Stimulated activated naive CD4-positive, alpha-beta T cell treated with Interleukin-2 at 50 U/mL for 16 hours (primary cell): ENCODE measurements around the gene GATD1.

ENCODE experiments used
- DNase-seq: peaks from one replicate; lab custom pipeline; 2025; lab: John Stamatoyannopoulos, UW

The GATD1 gene, protein sequence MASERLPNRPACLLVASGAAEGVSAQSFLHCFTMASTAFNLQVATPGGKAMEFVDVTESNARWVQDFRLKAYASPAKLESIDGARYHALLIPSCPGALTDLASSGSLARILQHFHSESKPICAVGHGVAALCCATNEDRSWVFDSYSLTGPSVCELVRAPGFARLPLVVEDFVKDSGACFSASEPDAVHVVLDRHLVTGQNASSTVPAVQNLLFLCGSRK

GRCh38 chr11:777288-778255 is at the start of gene GATD1:
TSS of gene GATD1 (minus strand) at chr11:777487. CDS start at chr11:777462, 25 bp downstream.
- peak; percentile 89 for DNase-seq

GRCh38 chr11:826836-827145 is 49.5 kb upstream of the GATD1 start:
- no peak for DNase-seq

- no peak for DNase-seq
These were observed 48.9 kb upstream of the GATD1 start for GRCh38 chr11:826227-826621.

- DNase-seq: no peak
These were observed 48.3 kb upstream of the GATD1 start for GRCh38 chr11:825366-826226.

DNA sequence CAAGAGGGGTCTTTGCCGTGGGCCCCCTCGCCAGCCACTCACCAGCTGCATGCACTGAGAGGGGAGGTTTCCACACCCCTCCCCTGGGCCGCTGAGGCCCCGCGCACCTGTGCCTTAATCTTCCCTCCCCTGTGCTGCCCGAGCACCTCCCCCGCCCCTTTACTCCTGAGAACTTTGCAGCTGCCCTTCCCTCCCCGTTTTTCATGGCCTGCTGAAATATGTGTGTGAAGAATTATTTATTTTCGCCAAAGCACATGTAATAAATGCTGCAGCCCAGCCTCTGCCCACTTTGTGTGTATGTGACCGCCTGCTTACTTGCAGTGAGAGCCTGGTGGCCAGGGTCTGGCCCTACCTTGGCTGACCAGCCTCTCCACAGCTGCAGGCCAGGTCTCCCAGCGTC is 47.7 kb upstream of the GATD1 start:
- no peak for DNase-seq

DNA sequence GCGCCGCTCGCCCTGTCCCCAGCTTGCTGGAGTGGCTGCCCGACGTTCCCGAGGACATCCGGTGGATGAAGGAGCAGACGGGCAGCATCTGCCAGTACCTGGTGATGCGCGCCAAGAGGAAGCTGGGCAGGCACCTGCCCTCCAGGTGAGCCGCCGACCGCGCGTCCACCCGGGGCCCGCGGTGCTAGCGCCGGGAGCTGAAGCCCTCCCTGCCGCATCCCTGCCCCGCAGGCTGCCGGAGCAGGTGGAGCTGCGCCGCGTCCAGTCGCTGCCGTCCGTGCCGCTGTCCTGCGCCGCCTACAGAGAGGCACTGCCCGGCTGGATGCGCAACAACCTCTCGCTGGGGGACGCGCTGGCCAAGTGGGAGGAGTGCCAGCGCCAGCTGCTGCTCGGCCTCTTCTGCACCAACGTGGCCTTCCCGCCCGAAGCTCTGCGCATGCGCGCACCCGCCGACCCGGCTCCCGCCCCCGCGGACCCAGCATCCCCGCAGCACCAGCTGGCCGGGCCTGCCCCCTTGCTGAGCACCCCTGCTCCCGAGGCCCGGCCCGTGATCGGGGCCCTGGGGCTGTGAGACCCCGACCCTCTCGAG is 47.1 kb upstream of the GATD1 start:
- DNase-seq: no peak

GRCh38 chr11:823441-824291 is 46.4 kb upstream of the GATD1 start:
- DNase-seq: no peak

GRCh38 chr11:821512-822371 is 44.5 kb upstream of the GATD1 start:
- DNase-seq: no peak

DNA sequence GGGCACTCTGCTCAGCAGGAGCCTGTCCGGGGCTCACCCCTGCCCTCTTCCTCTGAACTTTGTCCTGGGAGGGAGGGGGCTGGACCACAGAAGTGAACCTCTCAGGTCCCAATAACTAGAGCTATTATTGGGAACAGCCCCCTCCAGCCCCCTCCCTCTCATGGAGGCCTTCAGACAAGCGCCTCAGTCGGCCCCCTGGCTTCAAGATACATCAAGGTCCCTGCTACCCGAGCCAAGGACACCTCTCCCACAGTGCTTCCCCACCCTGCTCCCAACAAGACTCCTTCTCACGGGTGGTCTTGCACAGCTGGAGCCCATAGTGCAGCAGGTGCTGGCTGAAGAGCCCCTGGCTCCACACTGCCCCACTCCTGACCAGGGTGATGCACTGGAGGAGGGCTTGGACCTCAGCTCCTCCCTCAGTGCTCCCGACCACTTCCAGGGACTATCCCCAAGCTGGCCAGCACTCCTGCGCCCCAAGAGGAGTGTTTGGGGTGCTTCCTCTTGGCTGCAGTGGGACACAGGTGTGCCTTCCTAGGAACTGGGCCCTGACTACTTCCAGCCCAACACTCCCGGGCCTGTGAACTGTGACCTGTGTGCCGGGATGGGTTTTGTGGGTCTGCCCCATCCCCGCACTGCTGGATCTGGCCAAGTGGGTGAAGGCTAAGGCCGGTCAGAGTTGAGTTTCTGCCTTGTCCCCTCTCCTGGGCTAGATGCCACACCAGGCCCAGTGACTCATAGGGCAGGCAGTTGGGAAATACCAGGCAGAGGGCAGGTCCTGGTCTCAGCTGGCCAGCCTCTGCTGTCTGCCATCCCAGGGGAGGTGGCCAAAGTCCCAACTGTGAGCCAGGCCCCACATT is 43.6 kb upstream of the GATD1 start:
- no peak for DNase-seq

DNA sequence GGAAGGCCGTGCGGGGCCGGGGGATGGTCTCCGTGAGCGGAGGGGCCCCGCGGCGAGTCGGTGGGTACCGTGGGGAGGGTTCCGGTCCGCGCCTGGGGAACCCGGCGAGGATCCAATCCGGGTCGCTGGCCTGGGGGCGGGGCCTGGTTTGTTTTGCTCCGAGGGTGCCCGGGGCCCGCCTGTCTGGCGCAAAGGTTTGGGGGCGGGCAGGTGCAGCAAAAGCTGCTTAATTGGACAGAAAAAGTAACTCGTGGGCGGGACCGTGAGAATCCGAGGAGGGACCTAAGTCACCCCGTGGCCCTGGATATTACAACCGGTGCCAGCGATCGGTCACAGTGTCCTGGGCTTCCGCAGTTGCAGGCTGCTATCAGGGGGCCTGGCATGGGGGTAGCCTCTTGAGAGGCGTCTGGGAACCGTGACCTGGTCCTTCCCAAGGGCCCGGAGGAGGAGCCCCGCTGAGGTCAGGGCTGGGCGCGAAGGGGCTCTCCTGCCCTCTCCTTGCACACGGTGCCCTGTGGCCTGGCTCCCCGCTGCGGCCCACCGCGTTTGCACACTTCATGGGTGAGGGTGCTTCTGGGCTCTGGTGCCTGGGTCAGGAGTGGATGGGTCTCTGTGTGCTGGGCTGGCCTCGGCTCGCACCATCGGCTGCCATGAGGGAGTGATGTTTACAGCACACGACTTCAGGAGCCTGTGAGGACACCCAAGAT is 42.8 kb upstream of the GATD1 start:
- peak; percentile 93 for DNase-seq

- peak; percentile 87 for DNase-seq
These were observed 42.0 kb upstream of the GATD1 start for GRCh38 chr11:819129-819931.

DNA sequence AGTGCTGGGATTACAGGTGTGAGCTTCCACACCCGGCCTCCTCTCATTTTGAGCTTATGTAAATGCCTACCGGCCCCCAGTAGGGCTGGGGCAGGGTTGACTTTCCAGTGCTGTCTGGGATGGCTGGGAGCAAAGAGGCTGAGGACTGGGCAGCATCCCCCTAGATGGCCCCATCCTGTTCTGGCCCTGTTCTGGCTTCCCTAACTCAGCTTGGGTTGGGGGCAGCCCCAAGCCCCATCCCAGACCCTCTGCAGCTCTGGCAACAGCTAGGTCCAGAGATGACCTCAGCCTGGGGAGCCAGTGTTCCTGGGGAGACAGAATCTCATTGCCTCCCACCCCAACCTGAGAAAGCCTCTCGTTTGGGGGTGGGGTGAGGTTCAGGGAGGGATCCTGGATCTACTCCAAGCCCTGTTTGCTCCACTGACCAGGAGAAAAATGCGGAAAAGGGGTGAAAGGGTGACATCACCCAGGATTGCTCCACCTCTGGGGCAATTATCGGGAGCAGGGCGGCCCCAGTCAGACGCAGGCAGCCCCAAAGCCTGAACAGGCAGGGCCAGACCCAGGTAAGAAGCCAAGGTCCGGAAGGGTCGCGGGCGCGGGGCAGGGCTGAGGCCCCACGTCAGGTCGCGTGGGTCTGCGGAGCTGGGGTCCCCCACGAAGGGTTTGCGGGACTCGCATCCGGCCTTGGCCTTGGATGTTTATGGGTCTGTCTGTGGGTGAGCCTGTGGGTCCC is 41.3 kb upstream of the GATD1 start, which contains the start of gene PNPLA2:
Gene PNPLA2 (plus strand): TSS at position 519 of the 733 bp plus-strand sequence. CDS start 805 bp downstream, outside the sequence.
- DNase-seq: no peak

GRCh38 chr11:816433-816779 is 39.1 kb upstream of the GATD1 start:
- DNase-seq: no peak

- no peak for DNase-seq
These were observed 38.6 kb upstream of the GATD1 start for GRCh38 chr11:815675-816432.

DNA sequence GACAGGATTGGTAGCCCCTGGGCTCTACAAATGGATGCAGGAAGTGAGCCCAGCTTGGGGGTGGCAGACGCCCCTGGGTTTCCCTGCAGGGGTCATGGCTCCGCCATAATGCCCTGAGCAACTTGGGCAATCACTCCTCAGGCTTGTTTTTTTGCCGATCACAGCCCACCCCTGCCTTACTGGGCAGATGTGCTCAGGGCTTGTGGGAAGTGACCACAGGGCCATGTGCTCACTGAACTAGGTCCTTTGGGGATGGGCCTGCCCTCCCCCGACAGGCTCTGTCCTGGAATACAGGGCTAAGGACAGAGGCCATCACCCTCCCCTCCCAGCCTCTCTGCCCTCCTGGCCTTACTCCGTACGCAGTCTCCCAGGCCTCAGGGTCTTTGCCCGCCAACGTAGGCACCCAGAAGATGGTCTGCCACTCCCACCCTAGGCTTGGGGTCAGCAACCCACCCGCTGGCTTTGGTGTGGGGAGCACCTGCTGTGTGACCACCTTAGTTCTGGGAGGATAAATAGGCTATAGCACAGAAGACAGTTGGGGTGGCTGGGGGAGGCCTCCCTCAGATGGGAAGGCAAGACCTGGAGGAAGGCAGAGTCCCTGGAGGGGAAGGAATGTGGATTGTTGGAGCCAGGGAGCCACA is 36.3 kb upstream of the GATD1 start:
- no peak for DNase-seq

GRCh38 chr11:813072-813455 is 35.8 kb upstream of the GATD1 start:
- DNase-seq: no peak
